MCF 10A (cell line): ENCODE measurements around the gene MAPKAP1. TPM values are rescaled to one million over a fixed set of nuclear protein-coding genes. Genes with fewer than 3 reads are reported as not detected.

Experiments
- BruUV-seq: library from RNA; stranded (reverse); fragments of 400-500 nt; replicated peaks from 2 replicates; lab custom pipeline; 2021; lab: Mats Ljungman, UMichigan
- CTCF ChIA-PET: fragments of 300-600 bp; sonication (Branson Sonifier 250); formaldehyde crosslinking; extraction: SDS; loops from one replicate; lab custom pipeline; 2021; ENCODE audit warnings: antibody characterized with exemption, inconsistent platforms; lab: Yijun Ruan, JAX
- POLR2A ChIA-PET: fragments of 300-600, 350-650 bp; sonication (Branson Sonifier 250); formaldehyde crosslinking; extraction: SDS; loops from one replicate; lab custom pipeline; 2020; ENCODE audit warnings: antibody characterized with exemption, inconsistent platforms; lab: Yijun Ruan, JAX
- DNase-seq: peaks from one replicate; pipeline ENCODE4 v3.0.0-alpha.2; 2018; ENCODE audit not compliant: unreplicated experiment
- H3K27ac Mint-ChIP-seq: one replicate; pipeline ENCODE4 v1.8.0; 2022; ENCODE audit warnings: mild to moderate bottlenecking, low read depth, mixed read lengths; ENCODE audit not compliant: unreplicated experiment
- H3K27me3 Mint-ChIP-seq: one replicate; pipeline ENCODE4 v1.8.0; 2022; ENCODE audit warnings: mixed read lengths; ENCODE audit not compliant: insufficient read depth, unreplicated experiment
- H3K36me3 Mint-ChIP-seq: one replicate; pipeline ENCODE4 v1.8.0; 2022; ENCODE audit warnings: mild to moderate bottlenecking, moderate library complexity, mixed read lengths; ENCODE audit not compliant: insufficient read depth, unreplicated experiment
- H3K4me1 Mint-ChIP-seq: one replicate; pipeline ENCODE4 v1.8.0; 2022; ENCODE audit warnings: mixed read lengths; ENCODE audit not compliant: insufficient read depth, unreplicated experiment
- H3K4me3 Mint-ChIP-seq: one replicate; pipeline ENCODE4 v1.8.0; 2022; ENCODE audit warnings: mild to moderate bottlenecking, moderate library complexity, mixed read lengths; ENCODE audit not compliant: unreplicated experiment
- H3K9me3 Mint-ChIP-seq: one replicate; pipeline ENCODE4 v1.8.0; 2022; ENCODE audit warnings: mixed read lengths; ENCODE audit not compliant: unreplicated experiment
- intact Hi-C: fragments of 100-400 bp; cut with micrococcal nuclease; formaldehyde crosslinking; loops from 2 replicates; pipeline ENCODE4 v1.14.1; 2022
- total RNA-seq: library from RNA; stranded (reverse); gene quantifications from 2 replicates; pipeline ENCODE4 v1.2.3, GENCODE V29; 2022
- TF ChIP-seq, protein P1 (sequence below): fragments of 200-600 bp; IDR thresholded peaks from one replicate; pipeline ENCODE4 v1.8.0; 2022; ENCODE audit warnings: antibody characterized with exemption, mild to moderate bottlenecking; ENCODE audit not compliant: unreplicated experiment

The MAPKAP1 gene
- total RNA-seq, 1 experiment from 2014 or later: 74.9 TPM

- no TSS peak for BruUV-seq
- H3K9me3 Mint-ChIP-seq: no peaks in the 10 kb centered on the region
- POLR2A ChIA-PET: no interaction called here
- TF ChIP-seq, protein P1, sequence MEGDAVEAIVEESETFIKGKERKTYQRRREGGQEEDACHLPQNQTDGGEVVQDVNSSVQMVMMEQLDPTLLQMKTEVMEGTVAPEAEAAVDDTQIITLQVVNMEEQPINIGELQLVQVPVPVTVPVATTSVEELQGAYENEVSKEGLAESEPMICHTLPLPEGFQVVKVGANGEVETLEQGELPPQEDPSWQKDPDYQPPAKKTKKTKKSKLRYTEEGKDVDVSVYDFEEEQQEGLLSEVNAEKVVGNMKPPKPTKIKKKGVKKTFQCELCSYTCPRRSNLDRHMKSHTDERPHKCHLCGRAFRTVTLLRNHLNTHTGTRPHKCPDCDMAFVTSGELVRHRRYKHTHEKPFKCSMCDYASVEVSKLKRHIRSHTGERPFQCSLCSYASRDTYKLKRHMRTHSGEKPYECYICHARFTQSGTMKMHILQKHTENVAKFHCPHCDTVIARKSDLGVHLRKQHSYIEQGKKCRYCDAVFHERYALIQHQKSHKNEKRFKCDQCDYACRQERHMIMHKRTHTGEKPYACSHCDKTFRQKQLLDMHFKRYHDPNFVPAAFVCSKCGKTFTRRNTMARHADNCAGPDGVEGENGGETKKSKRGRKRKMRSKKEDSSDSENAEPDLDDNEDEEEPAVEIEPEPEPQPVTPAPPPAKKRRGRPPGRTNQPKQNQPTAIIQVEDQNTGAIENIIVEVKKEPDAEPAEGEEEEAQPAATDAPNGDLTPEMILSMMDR: no peak
- no peak overlapping the region for H3K4me3 Mint-ChIP-seq
- intact Hi-C loops: no loop called here
- CTCF ChIA-PET: interaction anchor here (0.6 kb wide), 2 partner anchors 17 to 95 kb away, joined by 3 to 4 read pairs; no protein-coding TSS in a partner anchor
- H3K4me1 Mint-ChIP-seq: peaks cover 10% of the 10 kb centered on the region
- no peaks in the 10 kb centered on the region for H3K27me3 Mint-ChIP-seq
- H3K27ac Mint-ChIP-seq: no peak overlapping the region
- peaks cover 16% of the 10 kb centered on the region for H3K36me3 Mint-ChIP-seq
- no peak for DNase-seq
These were observed 19.7 kb downstream of the MAPKAP1 start for GRCh38 chr9:125687163-125687863.

- ChIA-PET POLR2A (interaction anchor here (0.6 kb wide), 1 partner anchor 8 kb away, joined by 3 read pairs; no protein-coding TSS in a partner anchor), CTCF (no interaction called here)
- intact Hi-C loops: no loop called here
- Mint-ChIP-seq H3K9me3 (no peaks in the 10 kb centered on the region), H3K4me3 (no peak overlapping the region), H3K27ac (no peak overlapping the region), H3K36me3 (peaks cover 10% of the 10 kb centered on the region), H3K27me3 (no peaks in the 10 kb centered on the region), H3K4me1 (peaks cover 10% of the 10 kb centered on the region)
- DNase-seq: no peak
- BruUV-seq: no TSS peak
- TF ChIP-seq, protein P1: no peak
These were observed 21.8 kb downstream of the MAPKAP1 start for GRCh38 chr9:125685167-125685566.

DNA sequence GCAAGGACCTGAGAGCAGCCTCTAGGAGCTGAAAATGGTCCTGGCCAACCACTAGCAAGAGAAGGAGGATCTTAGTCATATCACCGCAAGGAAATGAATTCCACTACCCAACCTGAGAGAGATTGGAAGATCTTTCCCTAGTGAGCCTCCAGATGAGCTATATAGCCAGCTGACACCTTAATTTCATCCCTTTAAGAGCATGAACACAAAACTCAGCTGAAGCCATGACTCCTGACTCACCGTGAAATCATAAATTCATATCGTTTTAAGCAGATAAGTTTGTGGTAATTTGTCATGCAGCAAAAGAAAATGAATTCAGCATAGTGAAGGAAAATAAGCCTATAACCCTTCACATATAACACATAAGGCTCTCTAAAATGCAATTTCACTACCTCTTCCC is 23.5 kb downstream of the MAPKAP1 start:
- Mint-ChIP-seq H3K4me3 (no peak overlapping the region), H3K27me3 (no peaks in the 10 kb centered on the region), H3K36me3 (peaks cover 5% of the 10 kb centered on the region), H3K4me1 (peaks cover 10% of the 10 kb centered on the region), H3K9me3 (no peaks in the 10 kb centered on the region), H3K27ac (no peak overlapping the region)
- BruUV-seq: no TSS peak
- DNase-seq: no peak
- ChIA-PET POLR2A (interaction anchor here (1.1 kb wide), 1 partner anchor 10 kb away, joined by 3 read pairs; no protein-coding TSS in a partner anchor), CTCF (interaction anchor here (0.5 to 0.8 kb wide), 2 partner anchors 28 to 53 kb away, joined by 3 to 4 read pairs; no protein-coding TSS in a partner anchor)
- TF ChIP-seq, protein P1: no peak
- intact Hi-C loops: no loop called here

DNA sequence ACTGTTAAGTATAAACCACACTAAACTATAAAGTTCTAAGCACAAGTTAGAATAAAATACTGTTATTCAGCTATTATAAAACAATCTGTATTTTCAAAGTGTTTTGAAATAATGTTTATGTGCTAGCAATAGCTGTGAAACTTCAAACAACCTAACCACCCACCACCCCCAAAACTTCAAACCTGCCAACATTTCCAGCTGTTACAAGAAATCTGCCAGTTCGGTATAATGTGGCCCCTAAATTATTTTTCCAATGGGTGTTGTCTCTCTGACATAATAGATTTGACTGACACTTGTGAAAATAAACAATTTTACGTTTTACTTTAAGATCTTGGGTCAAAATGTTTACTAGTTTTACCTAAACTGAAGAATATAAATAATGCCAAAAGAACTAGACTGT is 24.7 kb downstream of the MAPKAP1 start:
- no TSS peak for BruUV-seq
- no peak overlapping the region for H3K4me3 Mint-ChIP-seq
- CTCF ChIA-PET: interaction anchor here (0.6 to 0.8 kb wide), 2 partner anchors 29 to 241 kb away, joined by 4 to 6 read pairs; no protein-coding TSS in a partner anchor
- intact Hi-C loops: no loop called here
- DNase-seq: no peak
- no peaks in the 10 kb centered on the region for H3K9me3 Mint-ChIP-seq
- TF ChIP-seq, protein P1: no peak
- peaks cover 5% of the 10 kb centered on the region for H3K36me3 Mint-ChIP-seq
- H3K4me1 Mint-ChIP-seq: peaks cover 10% of the 10 kb centered on the region
- POLR2A ChIA-PET: interaction anchor here (0.8 to 1.1 kb wide), 3 partner anchors 9 to 37 kb away, joined by 3 to 5 read pairs (median 3); no protein-coding TSS in a partner anchor
- H3K27ac Mint-ChIP-seq: no peak overlapping the region
- no peaks in the 10 kb centered on the region for H3K27me3 Mint-ChIP-seq
